ENCODE results near the gene FLRT1.

The FLRT1 gene

GRCh38 chr11:64051297-64051696 lies 15.6 kb downstream of the FLRT1 start:
- peaks cover 17% of the 10 kb centered on the region for H3K27me3 ChIP-seq (ENCODE audit: insufficient read depth, low read length)
- no peak overlapping the region for H3K9ac ChIP-seq (ENCODE audit: low read depth, low read length)
- H3K9me3 ChIP-seq (ENCODE audit: insufficient read depth, low read depth, low read length): no peaks in the 10 kb centered on the region
- 95% methylated on average over 19 of the region's 19 CpGs for WGBS
- H3K4me3 ChIP-seq (ENCODE audit: low read length): no peak overlapping the region
- H3K36me3 ChIP-seq (ENCODE audit: insufficient read depth, low read length): no peaks in the 10 kb centered on the region
- H3K27ac ChIP-seq (ENCODE audit: low read depth, low read length): no peak overlapping the region
- H3K4me1 ChIP-seq (ENCODE audit: insufficient read depth, low read length): peaks cover 25% of the 10 kb centered on the region

GRCh38 chr11:64052436-64052835 lies 16.7 kb downstream of the FLRT1 start:
- Histone ChIP-seq H3K4me1 (ENCODE audit: insufficient read depth, low read length) (peaks cover 25% of the 10 kb centered on the region), H3K27me3 (ENCODE audit: insufficient read depth, low read length) (peaks cover 15% of the 10 kb centered on the region), H3K36me3 (ENCODE audit: insufficient read depth, low read length) (no peaks in the 10 kb centered on the region), H3K4me3 (ENCODE audit: low read length) (no peak overlapping the region), H3K27ac (ENCODE audit: low read depth, low read length) (no peak overlapping the region), H3K9ac (ENCODE audit: low read depth, low read length) (no peak overlapping the region), H3K9me3 (ENCODE audit: insufficient read depth, low read depth, low read length) (no peaks in the 10 kb centered on the region)
- 74% methylated on average over 2 of the region's 2 CpGs for WGBS

GRCh38 chr11:64052938-64053622 lies 17.3 kb downstream of the FLRT1 start:
- peaks cover 25% of the 10 kb centered on the region for H3K4me1 ChIP-seq (ENCODE audit: insufficient read depth, low read length)
- H3K9ac ChIP-seq (ENCODE audit: low read depth, low read length): no peak overlapping the region
- peaks cover 15% of the 10 kb centered on the region for H3K27me3 ChIP-seq (ENCODE audit: insufficient read depth, low read length)
- no peak overlapping the region for H3K27ac ChIP-seq (ENCODE audit: low read depth, low read length)
- H3K36me3 ChIP-seq (ENCODE audit: insufficient read depth, low read length): no peaks in the 10 kb centered on the region
- H3K9me3 ChIP-seq (ENCODE audit: insufficient read depth, low read depth, low read length): no peaks in the 10 kb centered on the region
- WGBS: 73% methylated on average over 11 of the region's 11 CpGs
- no peak overlapping the region for H3K4me3 ChIP-seq (ENCODE audit: low read length)

DNA sequence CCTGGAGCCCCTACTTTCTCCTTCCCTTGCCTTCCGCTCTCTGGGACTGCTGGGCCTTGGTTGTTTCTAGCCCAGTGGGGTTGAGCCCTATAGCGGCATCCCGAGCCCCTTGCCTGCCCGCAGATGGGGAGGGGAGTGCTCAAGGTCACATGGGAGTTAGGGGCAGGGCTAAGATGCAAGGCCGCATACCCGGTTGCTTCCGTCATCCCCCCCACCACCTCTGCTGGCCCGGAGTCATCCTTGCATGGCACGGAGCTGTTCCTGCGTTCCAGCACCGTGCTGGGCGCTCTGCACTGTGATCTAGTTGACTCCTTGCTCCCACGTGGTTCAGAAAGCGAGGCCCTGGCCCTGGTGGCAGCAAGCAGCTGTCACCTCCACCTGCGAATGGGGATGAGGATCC lies 18.0 kb downstream of the FLRT1 start:
- Histone ChIP-seq H3K4me3 (ENCODE audit: low read length) (no peak overlapping the region), H3K27me3 (ENCODE audit: insufficient read depth, low read length) (peaks cover 15% of the 10 kb centered on the region), H3K4me1 (ENCODE audit: insufficient read depth, low read length) (peaks cover 25% of the 10 kb centered on the region), H3K36me3 (ENCODE audit: insufficient read depth, low read length) (no peaks in the 10 kb centered on the region), H3K27ac (ENCODE audit: low read depth, low read length) (no peak overlapping the region), H3K9me3 (ENCODE audit: insufficient read depth, low read depth, low read length) (no peaks in the 10 kb centered on the region), H3K9ac (ENCODE audit: low read depth, low read length) (no peak overlapping the region)
- WGBS: 16% methylated on average over 15 of the region's 15 CpGs

GRCh38 chr11:64055077-64055476 lies 19.3 kb downstream of the FLRT1 start:
- Histone ChIP-seq H3K4me1 (ENCODE audit: insufficient read depth, low read length) (peaks cover 25% of the 10 kb centered on the region), H3K9me3 (ENCODE audit: insufficient read depth, low read depth, low read length) (no peaks in the 10 kb centered on the region), H3K9ac (ENCODE audit: low read depth, low read length) (no peak overlapping the region), H3K36me3 (ENCODE audit: insufficient read depth, low read length) (no peaks in the 10 kb centered on the region), H3K4me3 (ENCODE audit: low read length) (no peak overlapping the region), H3K27ac (ENCODE audit: low read depth, low read length) (no peak overlapping the region), H3K27me3 (ENCODE audit: insufficient read depth, low read length) (peaks cover 21% of the 10 kb centered on the region)
- 53% methylated on average over 8 of the region's 8 CpGs for WGBS

- Histone ChIP-seq H3K27me3 (ENCODE audit: insufficient read depth, low read length) (peaks cover 32% of the 10 kb centered on the region), H3K9me3 (ENCODE audit: insufficient read depth, low read depth, low read length) (no peaks in the 10 kb centered on the region), H3K36me3 (ENCODE audit: insufficient read depth, low read length) (no peaks in the 10 kb centered on the region), H3K4me3 (ENCODE audit: low read length) (no peak overlapping the region), H3K27ac (ENCODE audit: low read depth, low read length) (no peak overlapping the region), H3K4me1 (ENCODE audit: insufficient read depth, low read length) (peaks cover 27% of the 10 kb centered on the region), H3K9ac (ENCODE audit: low read depth, low read length) (no peak overlapping the region)
- 85% methylated on average over 14 of the region's 15 CpGs for WGBS
Observed at GRCh38 chr11:64056213-64056785, 20.6 kb downstream of the FLRT1 start.

DNA sequence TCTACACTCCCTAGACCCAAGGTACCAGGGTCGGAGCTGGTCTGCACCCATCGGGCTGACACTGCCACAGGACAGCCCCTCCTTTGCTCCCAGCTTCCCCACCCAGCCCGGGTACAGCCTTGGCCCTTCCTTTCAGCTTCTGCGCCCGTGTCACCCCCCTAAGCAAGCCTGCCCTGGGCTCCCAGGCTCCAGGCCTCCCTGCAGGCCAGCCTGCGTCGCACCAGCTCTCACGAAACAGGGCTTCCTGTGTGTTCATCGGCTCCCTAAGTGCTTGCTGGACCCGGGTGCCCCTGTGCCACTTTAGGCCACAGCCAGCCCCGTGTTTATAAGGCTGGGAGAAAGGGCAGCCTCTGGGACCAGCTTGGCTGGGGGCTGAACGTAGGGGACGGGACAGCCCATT lies 21.1 kb downstream of the FLRT1 start:
- H3K36me3 ChIP-seq (ENCODE audit: insufficient read depth, low read length): no peaks in the 10 kb centered on the region
- peaks cover 28% of the 10 kb centered on the region for H3K4me1 ChIP-seq (ENCODE audit: insufficient read depth, low read length)
- H3K9ac ChIP-seq (ENCODE audit: low read depth, low read length): no peak overlapping the region
- H3K9me3 ChIP-seq (ENCODE audit: insufficient read depth, low read depth, low read length): no peaks in the 10 kb centered on the region
- no peak overlapping the region for H3K27ac ChIP-seq (ENCODE audit: low read depth, low read length)
- H3K27me3 ChIP-seq (ENCODE audit: insufficient read depth, low read length): peaks cover 38% of the 10 kb centered on the region
- no peak overlapping the region for H3K4me3 ChIP-seq (ENCODE audit: low read length)
- WGBS: 89% methylated on average over 13 of the region's 13 CpGs

DNA sequence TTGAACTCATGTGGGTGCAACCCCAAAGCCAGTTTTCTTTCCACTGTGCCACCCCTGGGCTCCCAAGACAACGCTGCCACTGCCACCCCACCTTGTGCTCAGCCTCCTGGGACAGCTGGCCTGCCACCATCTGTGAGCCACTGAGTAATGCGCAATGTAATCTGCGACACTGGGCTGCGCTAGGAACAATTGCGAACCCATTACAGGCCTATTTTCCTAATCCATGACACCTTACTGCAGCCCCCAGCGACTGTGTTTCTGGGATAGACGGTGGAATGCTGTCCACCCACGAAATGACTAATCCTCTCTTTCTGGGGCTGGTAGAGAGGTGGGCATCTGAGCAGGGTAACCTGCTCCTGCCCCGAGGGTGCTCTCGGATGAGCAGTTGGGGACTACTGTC lies 22.2 kb downstream of the FLRT1 start:
- H3K4me3 ChIP-seq (ENCODE audit: low read length): no peak overlapping the region
- H3K9me3 ChIP-seq (ENCODE audit: insufficient read depth, low read depth, low read length): no peaks in the 10 kb centered on the region
- H3K4me1 ChIP-seq (ENCODE audit: insufficient read depth, low read length): peaks cover 23% of the 10 kb centered on the region
- 93% methylated on average over 10 of the region's 10 CpGs for WGBS
- no peaks in the 10 kb centered on the region for H3K36me3 ChIP-seq (ENCODE audit: insufficient read depth, low read length)
- no peak overlapping the region for H3K9ac ChIP-seq (ENCODE audit: low read depth, low read length)
- H3K27me3 ChIP-seq (ENCODE audit: insufficient read depth, low read length): peaks cover 47% of the 10 kb centered on the region
- H3K27ac ChIP-seq (ENCODE audit: low read depth, low read length): no peak overlapping the region

DNA sequence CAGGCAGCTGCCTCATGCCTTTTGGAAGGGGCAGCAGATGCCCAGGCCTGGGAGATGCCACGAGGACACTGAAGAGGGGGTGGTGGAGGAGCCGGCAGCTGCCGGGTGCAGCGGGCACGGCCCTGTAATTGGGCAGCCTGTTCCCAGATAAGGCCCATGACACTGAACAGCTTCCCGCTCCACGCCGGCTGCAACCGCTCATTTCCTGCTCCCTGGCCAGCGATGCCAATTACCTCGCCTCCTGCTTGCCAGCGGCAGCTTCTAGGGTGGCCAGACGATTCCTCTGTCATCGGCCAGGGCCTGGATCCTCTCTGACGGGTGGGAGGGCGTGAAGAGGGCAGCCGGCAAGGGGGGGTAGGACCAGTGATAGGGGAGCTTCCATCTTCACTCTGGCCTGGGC lies 22.8 kb downstream of the FLRT1 start:
- Histone ChIP-seq H3K4me1 (ENCODE audit: insufficient read depth, low read length) (peaks cover 18% of the 10 kb centered on the region), H3K27me3 (ENCODE audit: insufficient read depth, low read length) (peaks cover 53% of the 10 kb centered on the region), H3K27ac (ENCODE audit: low read depth, low read length) (no peak overlapping the region), H3K4me3 (ENCODE audit: low read length) (no peak overlapping the region), H3K36me3 (ENCODE audit: insufficient read depth, low read length) (no peaks in the 10 kb centered on the region), H3K9ac (ENCODE audit: low read depth, low read length) (no peak overlapping the region), H3K9me3 (ENCODE audit: insufficient read depth, low read depth, low read length) (no peaks in the 10 kb centered on the region)
- WGBS: 91% methylated on average over 17 of the region's 17 CpGs

DNA sequence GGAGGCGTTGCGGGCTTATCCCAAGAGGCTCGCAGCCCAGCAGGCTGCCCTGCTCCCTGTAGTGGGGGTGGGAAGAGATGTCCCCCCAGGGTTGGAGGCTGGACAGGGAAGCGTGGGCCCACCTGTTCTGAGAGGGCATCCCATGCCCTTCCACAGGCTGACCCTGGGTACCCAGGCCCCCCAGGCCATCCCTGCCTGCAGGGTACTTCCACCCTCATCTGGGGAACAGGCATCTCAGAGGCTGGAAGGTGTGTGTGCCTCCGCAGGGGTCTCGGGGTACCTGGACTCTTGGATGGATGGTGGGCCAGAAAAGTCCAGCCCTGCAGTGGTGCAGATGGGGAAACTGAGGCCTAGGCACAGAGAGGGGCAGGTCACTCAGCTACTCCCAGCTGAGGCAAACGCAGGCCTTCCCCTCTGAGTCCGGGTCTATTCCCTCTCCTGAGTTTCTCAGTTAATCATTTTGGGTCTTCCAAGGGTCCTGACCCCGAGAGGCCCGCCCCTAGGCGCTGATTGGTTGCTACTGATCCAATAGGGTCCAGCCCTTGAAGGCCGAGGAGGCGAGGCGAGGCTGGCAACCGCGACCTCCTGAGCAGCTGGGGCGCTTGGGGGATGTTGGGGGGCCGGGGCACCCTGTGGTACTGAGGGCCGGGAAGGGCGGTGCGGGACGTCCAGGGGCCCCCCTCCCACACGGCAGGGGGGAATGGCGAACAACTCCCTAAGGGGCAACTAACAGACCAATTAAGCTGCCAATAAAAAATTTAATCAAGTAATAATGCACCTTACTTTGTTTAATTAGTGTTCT lies 23.8 kb downstream of the FLRT1 start:
- H3K4me1 ChIP-seq (ENCODE audit: insufficient read depth, low read length): peaks cover 8% of the 10 kb centered on the region; the same call in 1 of the 2 replicates
- no peak overlapping the region for H3K27ac ChIP-seq (ENCODE audit: low read depth, low read length)
- H3K36me3 ChIP-seq (ENCODE audit: insufficient read depth, low read length): no peaks in the 10 kb centered on the region
- H3K4me3 ChIP-seq (ENCODE audit: low read length): no peak overlapping the region
- 60% methylated on average over 24 of the region's 24 CpGs for WGBS
- no peaks in the 10 kb centered on the region for H3K9me3 ChIP-seq (ENCODE audit: insufficient read depth, low read depth, low read length)
- H3K27me3 ChIP-seq (ENCODE audit: insufficient read depth, low read length): peaks cover 61% of the 10 kb centered on the region
- H3K9ac ChIP-seq (ENCODE audit: low read depth, low read length): no peak overlapping the region

DNA sequence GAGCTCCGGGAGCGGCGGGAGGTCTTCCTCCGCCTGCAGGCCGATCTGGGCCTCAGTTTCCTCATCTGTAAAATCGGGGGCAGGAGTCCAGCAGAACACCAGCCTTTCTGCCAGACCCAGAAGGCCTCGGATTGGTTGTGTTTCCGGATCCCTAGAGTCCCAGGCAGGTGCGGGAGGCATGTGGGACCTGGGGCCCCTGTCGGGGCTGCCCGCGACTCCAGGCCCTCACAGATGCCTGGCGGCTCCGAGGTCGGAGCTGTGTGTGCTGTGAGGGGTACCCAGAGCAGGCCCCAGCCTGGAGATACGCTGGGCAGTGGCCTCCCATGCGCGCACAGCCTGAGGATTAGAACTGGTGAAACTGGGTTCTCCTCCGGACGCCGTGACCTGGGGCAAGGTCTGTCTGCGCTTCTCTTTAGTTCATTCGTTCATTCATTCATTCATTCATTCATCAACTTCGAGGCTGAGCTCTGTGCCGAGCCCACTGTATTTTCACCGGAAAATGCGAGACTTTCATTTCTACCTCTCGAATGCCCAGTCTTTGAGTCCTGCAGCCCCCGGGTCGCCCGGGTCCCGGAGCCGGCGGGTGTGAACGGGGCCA lies 24.6 kb downstream of the FLRT1 start:
- Histone ChIP-seq H3K4me3 (ENCODE audit: low read length) (peak overlapping the region; percentile 61), H3K27me3 (ENCODE audit: insufficient read depth, low read length) (peaks cover 56% of the 10 kb centered on the region), H3K27ac (ENCODE audit: low read depth, low read length) (no peak overlapping the region), H3K9me3 (ENCODE audit: insufficient read depth, low read depth, low read length) (no peaks in the 10 kb centered on the region), H3K4me1 (ENCODE audit: insufficient read depth, low read length) (peaks cover 6% of the 10 kb centered on the region; the same call in 1 of the 2 replicates), H3K9ac (ENCODE audit: low read depth, low read length) (no peak overlapping the region), H3K36me3 (ENCODE audit: insufficient read depth, low read length) (no peaks in the 10 kb centered on the region)
- whole genome bisulfite sequencing: 17% methylated on average over 35 of the region's 35 CpGs
